A549 (cell line): Measurements from ENCODE around the gene FBXL15. TPM values are rescaled to one million over a fixed set of nuclear protein-coding genes. Genes with fewer than 3 reads are reported as not detected.
A peak's percentile ranks its signal among the peaks of the same experiment; 100 is the strongest.

ENCODE experiments used
- ATAC-seq, 2 experiments: fragments of 200-7000 bp in 1 of 2; fragments of >200 bp in 1 of 2; cut with Nextera tagmentation in 1 of 2; cut with Tn5 transposase in 1 of 2; 3 replicates each; pipeline versions ENCODE4 v1.8.0 to v1.9.1; 2018 to 2020; ENCODE audit warnings: mild to moderate bottlenecking in 1 of 2, moderate library complexity in 1 of 2
- CTCF ChIA-PET: fragments of 300-600 bp; sonication (Branson Sonifier 250); formaldehyde crosslinking; extraction: SDS; loops from one replicate; lab custom pipeline; 2021; ENCODE audit warnings: antibody characterized with exemption, inconsistent platforms; lab: Yijun Ruan, JAX
- POLR2A ChIA-PET: fragments of 350-600 bp; formaldehyde crosslinking; extraction: SDS; loops from one replicate; lab custom pipeline; 2021; ENCODE audit warnings: antibody characterized with exemption, inconsistent platforms; lab: Yijun Ruan, JAX
- DNase-seq, 2 experiments: peaks; one replicate each; pipeline versions ENCODE4 v3.0.0 to v3.0.0-alpha.2; 2011 to 2016; ENCODE audit warnings: low read depth in 1 of 2, low spot score in 1 of 2
- FAIRE-seq: peaks from 2 replicates; lab custom pipeline; 2011; peaks lifted over from hg19 to GRCh38; lab: Jason Lieb, UNC
- H3K27ac ChIP-seq, 2 experiments: fragments of >200 bp; sonication (Bioruptor Twin); formaldehyde crosslinking; 3 replicates each; pipeline ENCODE4 v1.5.1; 2016 to 2017
- H3K4me1 ChIP-seq: fragments of >200 bp; sonication (Bioruptor Twin); formaldehyde crosslinking; 3 replicates; pipeline ENCODE4 v1.6.1; 2016
- H3K4me2 ChIP-seq: fragments of >200 bp; sonication (Bioruptor Twin); formaldehyde crosslinking; 3 replicates; pipeline ENCODE4 v1.6.1; 2016
- H3K4me3 ChIP-seq: fragments of >200 bp; sonication (Bioruptor Twin); formaldehyde crosslinking; 3 replicates; pipeline ENCODE4 v1.5.1; 2016
- H3K9me3 ChIP-seq: fragments of >200 bp; sonication (Bioruptor Twin); formaldehyde crosslinking; 3 replicates; pipeline ENCODE4 v1.6.1; 2016
- CBX8 ChIP-seq: fragments of 200-600 bp; sonication (generic); IDR thresholded peaks from 2 replicates; pipeline ENCODE4 v1.6.1; 2016
- CEBPB ChIP-seq, 2 experiments: fragments of >200 bp in 1 of 2; sonication (Bioruptor Twin) in 1 of 2; formaldehyde crosslinking in 1 of 2; IDR thresholded peaks; 2 replicates each; pipeline ENCODE4 v1.6.1; 2012 to 2016
- EHMT2 ChIP-seq: fragments of 200-600 bp; sonication (generic); IDR thresholded peaks from 2 replicates; pipeline ENCODE4 v1.6.1; 2016; ENCODE audit warnings: antibody characterized with exemption, low read depth, mild to moderate bottlenecking, moderate library complexity
- FOSB ChIP-seq: fragments of 250-450 bp; sonication (Bioruptor Pico); IDR thresholded peaks from 2 replicates; pipeline ENCODE4 v1.5.0; 2020; ENCODE audit warnings: mild to moderate bottlenecking, moderate library complexity
- FOSL2 ChIP-seq, 2 experiments: fragments of 450-650 bp in 1 of 2; fragments of >200 bp in 1 of 2; sonication (Bioruptor Twin) in 1 of 2; formaldehyde crosslinking; IDR thresholded peaks; 2 replicates each; pipeline versions ENCODE4 v1.5.0 to v1.6.1; 2016 to 2020; ENCODE audit warnings: mild to moderate bottlenecking in 1 of 2, moderate library complexity in 1 of 2
- GATA3 ChIP-seq: IDR thresholded peaks from 2 replicates; pipeline ENCODE4 v1.6.1; 2012; ENCODE audit warnings: borderline replicate concordance
- HEYL ChIP-seq: fragments of 250-450 bp; sonication (Bioruptor Pico); IDR thresholded peaks from 2 replicates; pipeline ENCODE4 v1.8.0; 2021; ENCODE audit warnings: mild to moderate bottlenecking, moderate library complexity
- JUN ChIP-seq, 2 experiments: fragments of >200 bp; sonication (Bioruptor Twin); formaldehyde crosslinking; IDR thresholded peaks; 2 replicates in 1 of 2; 3 replicates in 1 of 2; pipeline ENCODE4 v1.6.1; 2016 to 2017
- KDM1A ChIP-seq: fragments of 200-600 bp; sonication (generic); IDR thresholded peaks from 2 replicates; pipeline ENCODE4 v1.6.1; 2016; ENCODE audit warnings: low read depth, mild to moderate bottlenecking
- MYC ChIP-seq: IDR thresholded peaks from 2 replicates; pipeline ENCODE4 v1.6.1; 2012; ENCODE audit warnings: mild to moderate bottlenecking, inconsistent platforms, low read length, improper control_type of control experiment, borderline replicate concordance
- NFE2L2 ChIP-seq: fragments of 150-350 bp; conservative IDR thresholded peaks from 2 replicates; pipeline ENCODE4 v1.6.1; 2014; ENCODE audit warnings: low read length
- NPAS2 ChIP-seq: fragments of 250-450 bp; sonication (Bioruptor Pico); IDR thresholded peaks from 2 replicates; pipeline ENCODE4 v1.8.0; 2022; ENCODE audit warnings: mild to moderate bottlenecking, moderate library complexity, borderline replicate concordance
- NR3C1 ChIP-seq: fragments of >200 bp; sonication (Bioruptor Twin); formaldehyde crosslinking; IDR thresholded peaks from 3 replicates; pipeline ENCODE4 v1.6.1; 2017
- RAD21 ChIP-seq, 2 experiments: fragments of >200 bp in 1 of 2; sonication (Bioruptor Twin) in 1 of 2; formaldehyde crosslinking in 1 of 2; IDR thresholded peaks in 1 of 2; conservative IDR thresholded peaks in 1 of 2; 2 replicates in 1 of 2; 3 replicates in 1 of 2; pipeline ENCODE4 v1.6.1; 2012 to 2018; ENCODE audit warnings: inconsistent platforms in 1 of 2
- RARB ChIP-seq: fragments of 250-450 bp; sonication (Bioruptor Pico); IDR thresholded peaks from 2 replicates; pipeline ENCODE4 v1.8.0; 2021; ENCODE audit warnings: mild to moderate bottlenecking, moderate library complexity
- RNF2 ChIP-seq: fragments of 200-600 bp; sonication (generic); IDR thresholded peaks from 2 replicates; pipeline ENCODE4 v1.6.1; 2016; ENCODE audit warnings: low read depth, mild to moderate bottlenecking, antibody characterized with exemption, moderate library complexity, borderline replicate concordance
- TFCP2L1 ChIP-seq: fragments of 250-450 bp; sonication (Bioruptor Pico); IDR thresholded peaks from 2 replicates; pipeline ENCODE4 v1.5.0; 2021; ENCODE audit warnings: mild to moderate bottlenecking
- TP53 ChIP-seq: fragments of 250-450 bp; sonication (Bioruptor Pico); IDR thresholded peaks from 2 replicates; pipeline ENCODE4 v1.5.0; 2021; ENCODE audit warnings: mild to moderate bottlenecking, moderate library complexity
- ZFP36 ChIP-seq: fragments of 450-650 bp; IDR thresholded peaks from 2 replicates; pipeline ENCODE4 v1.6.1; 2014; ENCODE audit warnings: borderline replicate concordance; ENCODE audit not compliant: partially characterized antibody
- ZSCAN20 ChIP-seq: fragments of 250-450 bp; sonication (Bioruptor Pico); IDR thresholded peaks from 2 replicates; pipeline ENCODE4 v1.8.0; 2022; ENCODE audit warnings: mild to moderate bottlenecking, moderate library complexity
- WGBS: methylation state at CpG from one replicate; pipeline ENCODE4 v1.1.6; 2017; ENCODE audit errors: missing lambda C conversion rate; 5-methylcytosine and 5-hydroxymethylcytosine counted together
- polyA plus RNA-seq, 4 experiments: library from polyadenylated mRNA; depleted of rRNA in 3 of 4; stranded (reverse); fragments of >200 nt; fragmentation: RNase III in 1 of 4; extraction: RNeasy Plus Mini Kit Qiagen cat#74134 plus additional on column Dnase treatment in 1 of 4; gene quantifications; 2 replicates in 3 of 4; 3 replicates in 1 of 4; pipeline ENCODE4 v1.2.3, GENCODE V29; 2011 to 2017
- TF ChIP-seq, protein P1 (sequence below): IDR thresholded peaks from 2 replicates; pipeline ENCODE4 v1.6.1; 2012
- TF ChIP-seq, protein P2 (sequence below): fragments of >200 bp; sonication (Bioruptor Twin); formaldehyde crosslinking; IDR thresholded peaks from 2 replicates; pipeline ENCODE4 v1.6.1; 2016
- TF ChIP-seq, protein P3 (sequence below): IDR thresholded peaks from 2 replicates; pipeline ENCODE4 v1.6.1; 2012
- TF ChIP-seq, protein P4 (sequence below): IDR thresholded peaks from 2 replicates; pipeline ENCODE4 v1.6.1; 2012; ENCODE audit warnings: low read depth, borderline replicate concordance
- TF ChIP-seq, protein P5 (sequence below): fragments of 450-650 bp; IDR thresholded peaks from 2 replicates; pipeline ENCODE4 v1.6.1; 2014; ENCODE audit warnings: antibody characterized with exemption

Gene FBXL15
- polyA plus RNA-seq, 2 of the 4 experiments (the other 2 are of a cell fraction): 4.8 to 9.4 TPM

- no peaks in the 10 kb centered on the region for H3K9me3 ChIP-seq
- POLR2A ChIA-PET: no interaction called here
- CTCF ChIA-PET: interaction anchor here (0.6 to 16.2 kb wide), 11 partner anchors 7 to 232 kb away, joined by 3 to 450 read pairs (median 31); partner anchors contain the start of genes CUEDC2, ELOVL3, FBXL15 and NFKB2
- peak; percentile 70 to 77 for DNase-seq
- H3K4me1 ChIP-seq: peaks cover 31% of the 10 kb centered on the region
- 0 out of 5 replicates have a peak, but pooled peaks of 1 of the 2 experiments have one; percentile 17 for TF ChIP-seq JUN (IDR thresholded peaks at IDR 0.05)
- TF ChIP-seq NFE2L2: 0 out of 2 replicates have a peak, but pooled peaks have one; percentile 6
- no peak for TF ChIP-seq FOSB (CRISPR knock-in tag)
- TF ChIP-seq FOSL2 (IDR thresholded peaks at IDR 0.05): no peak
- peak; percentile 81 for TF ChIP-seq FOSL2 (CRISPR knock-in tag; IDR thresholded peaks at IDR 0.05)
- TF ChIP-seq, protein P1, sequence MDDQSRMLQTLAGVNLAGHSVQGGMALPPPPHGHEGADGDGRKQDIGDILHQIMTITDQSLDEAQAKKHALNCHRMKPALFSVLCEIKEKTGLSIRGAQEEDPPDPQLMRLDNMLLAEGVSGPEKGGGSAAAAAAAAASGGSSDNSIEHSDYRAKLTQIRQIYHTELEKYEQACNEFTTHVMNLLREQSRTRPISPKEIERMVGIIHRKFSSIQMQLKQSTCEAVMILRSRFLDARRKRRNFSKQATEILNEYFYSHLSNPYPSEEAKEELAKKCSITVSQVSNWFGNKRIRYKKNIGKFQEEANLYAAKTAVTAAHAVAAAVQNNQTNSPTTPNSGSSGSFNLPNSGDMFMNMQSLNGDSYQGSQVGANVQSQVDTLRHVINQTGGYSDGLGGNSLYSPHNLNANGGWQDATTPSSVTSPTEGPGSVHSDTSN: peak; percentile 59; the same call in 1 of the 2 replicates
- TF ChIP-seq, protein P2, sequence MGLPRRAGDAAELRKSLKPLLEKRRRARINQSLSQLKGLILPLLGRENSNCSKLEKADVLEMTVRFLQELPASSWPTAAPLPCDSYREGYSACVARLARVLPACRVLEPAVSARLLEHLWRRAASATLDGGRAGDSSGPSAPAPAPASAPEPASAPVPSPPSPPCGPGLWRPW: no peak
- TF ChIP-seq, protein P3, sequence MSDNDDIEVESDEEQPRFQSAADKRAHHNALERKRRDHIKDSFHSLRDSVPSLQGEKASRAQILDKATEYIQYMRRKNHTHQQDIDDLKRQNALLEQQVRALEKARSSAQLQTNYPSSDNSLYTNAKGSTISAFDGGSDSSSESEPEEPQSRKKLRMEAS: peak; percentile 84
- peak; percentile 38; the same call in 1 of the 2 replicates for TF ChIP-seq GATA3
- TF ChIP-seq, all 56 proteins: peak for 6
- peak overlapping the region; percentile 54 to 78; a peak in 4 of 6 replicates for H3K27ac ChIP-seq
- no peak for FAIRE-seq
- peak overlapping the region; percentile 68 for H3K4me2 ChIP-seq
- 44% methylated on average over 16 of the region's 18 CpGs for WGBS
- peak; percentile 37 to 39 for ATAC-seq
- H3K4me3 ChIP-seq: no peak overlapping the region
Measured at GRCh38 chr10:102401735-102402511, 18.7 kb upstream of the FBXL15 start.

- ChIA-PET POLR2A (no interaction called here), CTCF (interaction anchor here (0.8 to 16.2 kb wide), 11 partner anchors 7 to 233 kb away, joined by 3 to 450 read pairs (median 30); partner anchors contain the start of genes CUEDC2, ELOVL3, FBXL15 and NFKB2)
- TF ChIP-seq RAD21 (conservative IDR thresholded peaks at IDR 0.05 in 1 of 2, IDR thresholded peaks at IDR 0.05 in 1 of 2) (no peak), MYC (no peak), KDM1A (no peak), TP53 (CRISPR knock-in tag) (no peak), ZSCAN20 (CRISPR knock-in tag) (no peak), NPAS2 (CRISPR knock-in tag) (no peak), CEBPB (IDR thresholded peaks at IDR 0.05) (no peak), JUN (IDR thresholded peaks at IDR 0.05) (no peak), HEYL (CRISPR knock-in tag) (no peak), NFE2L2 (no peak), GATA3 (no peak), RNF2 (no peak), EHMT2 (no peak), CBX8 (no peak), TFCP2L1 (CRISPR knock-in tag) (no peak), ZFP36 (no peak), RARB (CRISPR knock-in tag) (no peak), NR3C1 (no peak)
- TF ChIP-seq, protein P4, sequence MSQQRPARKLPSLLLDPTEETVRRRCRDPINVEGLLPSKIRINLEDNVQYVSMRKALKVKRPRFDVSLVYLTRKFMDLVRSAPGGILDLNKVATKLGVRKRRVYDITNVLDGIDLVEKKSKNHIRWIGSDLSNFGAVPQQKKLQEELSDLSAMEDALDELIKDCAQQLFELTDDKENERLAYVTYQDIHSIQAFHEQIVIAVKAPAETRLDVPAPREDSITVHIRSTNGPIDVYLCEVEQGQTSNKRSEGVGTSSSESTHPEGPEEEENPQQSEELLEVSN: no peak
- TF ChIP-seq, protein P5, sequence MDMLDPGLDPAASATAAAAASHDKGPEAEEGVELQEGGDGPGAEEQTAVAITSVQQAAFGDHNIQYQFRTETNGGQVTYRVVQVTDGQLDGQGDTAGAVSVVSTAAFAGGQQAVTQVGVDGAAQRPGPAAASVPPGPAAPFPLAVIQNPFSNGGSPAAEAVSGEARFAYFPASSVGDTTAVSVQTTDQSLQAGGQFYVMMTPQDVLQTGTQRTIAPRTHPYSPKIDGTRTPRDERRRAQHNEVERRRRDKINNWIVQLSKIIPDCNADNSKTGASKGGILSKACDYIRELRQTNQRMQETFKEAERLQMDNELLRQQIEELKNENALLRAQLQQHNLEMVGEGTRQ: no peak
- H3K9me3 ChIP-seq: no peaks in the 10 kb centered on the region
- ATAC-seq: no peak
- H3K4me3 ChIP-seq: no peak overlapping the region
- peaks cover 30% of the 10 kb centered on the region for H3K4me1 ChIP-seq
- DNase-seq: no peak
- peak overlapping the region; percentile 30 to 78; a peak in 4 of 6 replicates for H3K27ac ChIP-seq
- FAIRE-seq: no peak
- peak overlapping the region; percentile 68; the same call in 2 of the 3 replicates for H3K4me2 ChIP-seq
- WGBS: 80% methylated on average over 5 of the region's 5 CpGs
Measured at GRCh38 chr10:102402512-102402896, 18.1 kb upstream of the FBXL15 start.
